ENCODE measurements around the gene RTN4RL1.
"Not testable (repeated sequence)": the region's sequence is repeated elsewhere in the genome, so short reads cannot be mapped to it uniquely, and the experiment has no call there.

The RTN4RL1 gene

DNA sequence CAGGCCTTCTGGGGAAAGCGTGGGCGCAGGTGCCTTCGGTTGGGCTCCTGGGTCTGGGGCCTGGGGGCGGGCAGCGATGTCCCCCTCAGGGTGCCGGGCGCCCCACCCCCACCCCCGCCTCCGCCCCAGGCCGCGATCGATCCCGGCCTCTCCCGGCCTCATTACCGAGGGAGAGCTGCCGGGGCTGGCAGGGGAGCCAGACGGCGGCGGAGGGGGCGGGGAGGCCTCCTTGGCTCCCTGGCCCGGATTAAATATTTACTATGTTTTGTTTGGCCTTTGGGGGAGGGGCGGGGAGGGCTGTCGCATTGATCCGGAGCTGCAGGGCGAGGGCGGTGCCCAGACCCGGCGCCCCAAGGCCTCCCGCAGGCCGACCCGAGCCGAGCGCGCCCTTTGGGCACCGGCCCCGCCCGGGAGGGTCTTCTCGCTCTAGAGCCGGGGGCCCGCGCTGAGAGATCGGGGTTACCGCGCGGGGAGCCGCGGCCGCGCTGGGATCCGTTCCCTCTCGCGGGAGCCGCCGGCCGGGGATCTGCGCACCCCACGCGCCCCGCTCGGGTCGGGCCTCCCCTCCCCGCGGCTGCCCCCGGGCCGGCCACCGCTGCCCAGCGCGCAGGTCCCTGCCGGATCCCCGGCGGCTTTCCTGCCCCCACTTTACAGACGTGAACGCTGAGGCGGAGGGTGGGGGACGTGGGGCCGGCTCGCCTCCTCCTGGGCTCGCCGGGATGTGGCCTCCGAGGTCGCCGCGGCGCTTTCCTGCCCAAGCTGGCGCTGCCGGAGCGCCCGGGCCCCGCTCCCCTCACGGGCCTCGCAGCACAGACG is 27.0 kb downstream of the RTN4RL1 start:
- no peak for DNase-seq

DNA sequence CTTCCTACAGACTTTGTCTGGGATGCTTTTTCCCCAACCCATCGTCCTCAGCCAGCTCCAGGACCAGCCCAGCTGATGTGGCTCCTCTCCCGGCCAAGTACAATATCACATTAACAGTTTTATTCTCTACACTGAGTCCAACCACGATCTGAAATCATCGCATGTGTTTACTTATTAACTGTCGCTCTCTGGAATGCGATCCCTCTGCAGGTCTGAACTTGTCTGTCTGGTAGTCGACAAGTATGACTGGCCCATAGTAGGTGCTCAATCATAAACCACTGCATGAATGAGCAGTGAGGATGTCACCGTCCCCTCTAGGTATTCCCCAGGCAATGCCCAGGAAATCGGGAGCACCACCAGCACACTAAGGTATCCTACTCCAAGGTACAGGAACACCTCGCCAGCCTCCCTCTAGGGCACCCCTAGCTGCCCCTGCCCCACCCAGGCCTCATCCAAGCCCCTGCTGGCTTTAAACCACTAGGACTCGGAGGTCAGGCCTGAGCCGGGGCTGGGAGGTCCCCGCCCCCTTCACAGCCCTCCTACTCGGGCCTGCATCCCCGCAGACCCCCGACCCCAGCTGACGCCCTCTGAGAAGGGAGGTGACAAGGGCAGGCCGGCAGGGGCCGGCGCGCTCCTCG is 27.7 kb downstream of the RTN4RL1 start:
- no peak for DNase-seq

DNA sequence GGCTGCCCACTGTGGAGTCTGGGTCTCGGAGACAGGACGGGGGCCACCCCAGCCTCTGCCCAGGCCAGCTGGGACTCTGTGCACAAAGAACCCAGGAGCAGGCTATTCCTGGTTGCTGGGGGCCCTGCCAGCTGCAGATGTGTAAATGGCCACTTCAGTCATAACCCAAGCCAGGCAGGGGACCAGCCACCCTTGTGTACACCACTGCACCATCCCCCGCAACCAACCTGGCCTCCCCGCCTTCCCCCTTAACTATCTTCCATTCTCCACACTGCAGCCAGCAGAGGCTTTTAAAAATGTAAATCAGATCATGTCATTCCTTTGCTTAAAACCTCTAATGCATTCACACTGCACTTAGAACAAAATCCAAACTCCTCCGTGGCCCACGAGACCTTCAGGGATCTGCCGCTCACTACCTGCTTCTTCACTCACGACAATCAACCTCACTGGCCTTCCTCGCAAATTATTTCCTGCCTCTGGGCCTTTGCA is 28.3 kb downstream of the RTN4RL1 start:
- DNase-seq = no peak

DNA sequence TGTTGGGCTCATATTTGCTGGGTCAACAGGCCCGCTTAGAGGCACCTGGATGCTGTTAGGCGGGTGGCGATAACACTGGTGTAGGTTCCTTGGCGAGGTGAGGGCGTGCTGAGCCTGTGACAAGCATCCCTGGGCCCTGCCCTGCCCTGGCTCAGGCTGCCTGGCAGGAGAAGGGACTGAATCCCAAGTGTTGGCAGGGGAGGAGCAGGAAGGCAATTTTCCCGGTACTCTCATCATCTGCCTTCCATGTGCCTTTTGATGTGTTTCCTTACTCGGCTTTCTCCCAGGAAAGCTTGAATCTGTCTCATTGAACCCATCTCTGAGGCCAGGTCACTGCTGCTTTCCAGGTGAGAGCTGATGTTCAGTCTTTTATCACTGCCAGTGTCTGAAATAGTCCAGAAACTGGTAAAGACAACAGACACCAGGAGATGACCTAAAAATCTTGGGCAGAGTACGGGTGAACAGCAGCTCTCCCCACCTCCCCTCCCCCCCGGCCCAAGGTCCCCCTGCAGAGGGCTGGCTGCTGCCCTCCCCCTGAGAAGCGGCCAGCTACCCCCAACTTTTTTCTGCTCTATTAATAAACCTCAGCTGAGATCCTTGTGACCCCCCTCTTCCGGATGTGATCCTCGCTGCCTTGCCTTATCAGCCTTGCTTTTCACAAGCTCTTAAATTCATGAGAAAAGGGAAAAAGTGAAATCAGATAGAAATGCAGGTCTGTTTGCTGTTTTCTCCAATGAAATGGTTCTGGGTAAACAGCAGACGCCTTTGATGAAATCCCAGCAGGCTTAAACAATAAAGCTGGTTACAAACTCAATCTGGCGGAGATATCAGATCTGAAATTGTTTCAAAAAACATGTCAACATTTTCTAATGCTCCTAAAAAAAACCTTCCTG is 29.0 kb downstream of the RTN4RL1 start:
- DNase-seq = no peak

DNA sequence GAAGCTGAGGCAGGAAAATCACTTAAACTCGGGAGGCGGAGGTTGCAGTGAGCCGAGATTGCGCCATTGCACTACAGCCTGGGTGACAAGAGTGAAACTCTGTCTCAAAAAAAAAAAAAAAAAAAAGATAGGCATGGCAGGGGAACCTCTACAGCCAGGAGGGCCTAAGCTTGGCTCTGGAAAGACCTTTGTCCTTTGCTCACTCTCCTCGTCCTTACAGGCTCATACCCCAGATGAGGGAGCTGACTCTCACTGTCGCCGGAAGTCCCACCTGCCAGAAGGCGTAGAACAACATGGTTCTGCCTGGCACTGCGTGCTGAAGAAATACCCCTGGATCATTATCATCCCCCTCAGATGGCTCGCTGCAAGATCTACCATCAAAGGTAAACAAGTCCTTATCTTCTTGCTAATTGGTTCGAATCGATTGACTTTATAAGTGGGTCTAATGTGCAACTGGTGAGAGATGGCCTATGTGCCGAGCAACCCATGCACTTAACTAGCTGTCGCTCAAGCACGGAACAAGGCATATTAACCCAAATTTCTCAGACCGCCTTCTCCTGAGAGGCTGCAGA is 29.7 kb downstream of the RTN4RL1 start:
- no peak for DNase-seq

DNA sequence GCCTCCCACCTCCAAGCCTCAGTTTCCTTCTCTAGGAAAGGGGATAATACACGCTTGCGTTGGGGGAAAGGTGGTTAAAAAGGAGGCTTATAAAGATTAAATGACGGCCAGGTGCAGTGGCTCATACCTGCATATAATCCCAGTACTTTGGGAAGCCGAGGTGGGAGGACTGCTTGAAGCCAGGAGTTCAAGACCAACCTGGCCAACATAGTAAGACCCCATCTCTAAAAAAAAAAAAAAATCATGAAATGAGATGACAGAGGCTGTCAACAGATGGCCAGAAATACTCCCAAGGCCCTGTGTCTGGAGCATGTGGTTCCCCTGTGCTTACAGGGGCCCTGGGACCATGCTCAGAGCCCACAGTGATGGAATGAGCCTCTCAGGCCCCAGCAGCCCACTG is 30.4 kb downstream of the RTN4RL1 start:
- no peak for DNase-seq

DNA sequence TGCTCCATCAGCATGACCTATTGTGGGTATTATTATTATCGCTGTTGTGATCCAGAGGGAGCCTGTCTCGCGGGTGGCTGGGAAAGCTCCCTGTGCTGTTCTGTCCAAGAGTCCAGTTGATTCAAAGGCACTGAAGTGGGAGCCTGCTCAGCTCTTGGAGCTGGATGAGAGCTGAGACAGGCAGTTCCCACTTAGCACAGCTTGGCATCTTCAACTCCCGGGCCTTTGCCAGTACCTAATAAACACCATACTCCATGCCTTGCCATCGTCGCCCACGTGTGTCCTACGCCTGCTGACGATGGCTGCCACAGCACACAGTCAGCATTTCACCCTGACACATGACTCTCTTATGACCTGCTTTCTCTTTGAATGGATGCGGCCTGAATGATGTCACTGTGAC is 32.6 kb downstream of the RTN4RL1 start:
- DNase-seq = no peak

DNA sequence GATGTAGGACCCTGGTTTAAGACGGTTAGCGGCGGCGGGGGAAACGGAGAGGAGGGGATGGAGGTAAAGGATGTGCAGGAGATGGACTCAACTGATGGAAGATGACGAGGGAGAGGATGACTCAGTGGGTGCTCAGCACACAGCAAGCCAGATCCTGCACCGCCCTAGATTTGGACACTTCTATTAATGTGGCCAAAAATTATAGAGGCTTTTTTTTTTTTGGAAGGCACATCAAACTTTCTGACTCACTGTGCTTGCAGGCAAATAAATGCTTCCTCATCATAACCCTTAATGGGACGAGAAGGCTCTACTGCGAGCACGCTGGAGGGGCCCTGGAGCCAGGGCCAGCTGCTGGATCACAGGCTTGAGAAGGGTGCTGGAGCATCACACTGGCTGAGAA is 36.0 kb downstream of the RTN4RL1 start:
- no peak for DNase-seq

DNA sequence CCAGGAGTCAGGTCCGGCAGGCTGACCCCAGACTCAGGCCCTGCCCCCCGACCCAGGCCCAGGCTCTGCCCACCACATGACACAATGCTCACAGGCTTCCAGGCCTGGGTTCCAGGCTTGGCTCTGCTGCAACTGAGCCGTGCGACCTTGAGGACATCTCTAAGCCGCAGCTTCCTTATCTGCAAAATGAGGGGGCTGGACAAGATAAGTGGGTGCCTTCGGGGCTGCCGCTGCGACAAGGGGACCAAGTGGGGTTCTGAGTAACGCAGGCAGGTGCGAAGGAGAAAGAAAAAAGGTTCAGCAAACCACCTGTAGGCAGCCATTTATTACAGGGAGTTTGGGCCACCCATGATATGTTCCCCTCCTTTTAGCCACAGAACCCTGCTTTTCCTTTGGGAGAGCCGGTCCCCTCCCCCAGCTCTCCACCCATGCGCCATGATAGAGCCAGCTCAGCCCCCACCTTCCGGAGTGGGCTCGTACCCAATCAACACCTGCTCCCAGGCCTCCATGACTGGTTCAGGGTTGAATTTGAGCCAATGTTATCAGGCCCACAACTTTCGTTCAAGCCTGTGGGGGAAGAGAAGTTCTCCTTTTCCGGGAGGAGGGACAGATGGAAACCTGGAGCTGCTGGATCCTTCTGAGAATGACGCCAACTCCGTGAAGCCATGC is 38.2 kb downstream of the RTN4RL1 start:
- no peak for DNase-seq

DNA sequence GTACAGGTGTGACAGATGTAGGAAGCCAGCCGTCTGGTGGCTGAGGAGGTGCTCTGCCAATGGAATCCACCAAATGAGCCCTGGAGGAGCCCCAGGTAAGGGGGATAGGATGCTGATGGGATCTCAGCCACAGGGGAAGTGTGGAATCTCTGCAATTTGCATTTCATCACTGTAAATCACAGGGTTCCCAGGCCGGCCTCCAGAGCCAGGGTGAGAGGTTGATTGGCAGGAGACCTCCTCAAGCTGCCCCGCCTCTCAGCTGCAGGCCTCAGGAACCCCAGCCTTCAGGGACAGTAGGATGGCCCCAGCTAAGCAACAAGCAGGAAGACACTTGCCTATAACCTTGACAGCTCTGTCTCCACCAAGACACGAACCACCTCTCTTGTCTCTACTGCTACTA is 39.4 kb downstream of the RTN4RL1 start:
- no peak for DNase-seq

DNA sequence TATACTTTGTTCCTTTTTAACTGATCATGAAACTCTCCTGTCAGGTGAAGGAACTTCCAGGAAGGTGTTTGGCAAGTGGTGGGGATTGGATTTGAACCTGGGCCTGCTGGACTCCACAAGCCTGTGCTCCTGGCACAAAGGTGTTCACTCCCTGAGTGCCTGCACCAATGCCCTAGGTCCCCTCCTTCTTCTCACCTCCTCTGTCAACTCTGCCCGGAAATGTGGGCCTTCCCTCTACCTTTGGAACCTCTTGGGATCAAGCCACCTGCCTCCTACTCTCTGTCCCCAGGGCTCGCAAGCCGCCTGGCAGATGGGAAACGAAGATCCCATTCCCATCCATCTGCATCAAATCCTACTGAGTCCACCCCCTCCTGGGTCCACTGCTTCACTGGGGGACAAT is 40.0 kb downstream of the RTN4RL1 start:
- no peak for DNase-seq

DNA sequence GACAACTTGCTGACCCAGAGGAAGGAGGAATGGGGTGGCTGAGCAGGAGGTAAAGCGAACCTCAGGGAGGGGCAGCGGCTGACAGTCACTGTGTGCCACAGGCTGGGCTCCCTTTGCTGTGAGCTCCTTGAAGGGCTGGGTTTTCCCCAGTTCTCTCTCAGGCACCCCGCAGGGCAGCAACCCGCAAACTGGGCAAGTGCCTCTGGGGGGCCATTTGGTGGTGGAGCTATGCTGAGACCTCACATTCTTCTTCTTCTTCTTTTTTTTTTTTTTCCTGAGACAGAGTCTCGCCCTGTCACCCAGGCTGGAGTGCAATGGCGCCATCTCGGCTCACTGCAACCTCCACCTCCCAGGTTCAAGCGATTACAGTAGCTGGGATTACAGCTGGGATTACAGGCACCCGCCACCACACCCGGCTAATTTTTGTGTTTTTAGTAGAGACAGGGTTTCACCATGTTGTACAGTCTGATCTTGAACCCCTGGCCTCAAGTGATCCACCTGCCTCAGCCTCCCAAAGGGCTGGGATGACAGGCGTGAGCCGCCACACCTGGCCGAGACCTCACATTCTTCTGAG is 42.3 kb downstream of the RTN4RL1 start:
- not testable (repeated sequence) for DNase-seq

DNA sequence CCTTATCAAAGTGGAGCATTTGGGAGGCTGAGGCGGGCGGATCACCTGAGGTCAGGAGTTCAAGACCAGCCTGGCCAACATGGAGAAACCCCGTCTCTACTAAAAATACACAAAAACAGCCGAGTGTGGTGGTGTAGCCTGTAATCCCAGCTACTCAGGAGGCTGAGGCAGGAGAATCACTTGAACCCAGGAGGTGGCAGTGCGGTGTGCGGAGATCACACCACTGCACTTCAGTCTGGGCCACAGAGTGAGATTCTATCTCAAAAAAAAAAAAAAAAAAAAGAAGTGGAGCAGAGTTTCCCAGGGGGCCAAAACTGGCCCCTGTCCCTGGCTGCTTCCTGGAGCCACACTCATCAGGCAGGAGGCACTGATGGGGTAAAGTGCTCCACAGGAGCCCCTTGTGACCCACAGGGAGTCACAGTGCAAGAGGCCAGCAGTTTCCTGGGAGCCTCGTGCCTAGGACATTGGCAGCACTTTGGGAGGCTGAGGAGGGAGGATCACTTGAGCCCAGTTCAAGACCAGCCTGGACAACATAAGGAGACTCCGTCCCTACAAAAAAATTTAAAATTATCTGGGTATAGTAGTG is 44.4 kb downstream of the RTN4RL1 start:
- no peak for DNase-seq

DNA sequence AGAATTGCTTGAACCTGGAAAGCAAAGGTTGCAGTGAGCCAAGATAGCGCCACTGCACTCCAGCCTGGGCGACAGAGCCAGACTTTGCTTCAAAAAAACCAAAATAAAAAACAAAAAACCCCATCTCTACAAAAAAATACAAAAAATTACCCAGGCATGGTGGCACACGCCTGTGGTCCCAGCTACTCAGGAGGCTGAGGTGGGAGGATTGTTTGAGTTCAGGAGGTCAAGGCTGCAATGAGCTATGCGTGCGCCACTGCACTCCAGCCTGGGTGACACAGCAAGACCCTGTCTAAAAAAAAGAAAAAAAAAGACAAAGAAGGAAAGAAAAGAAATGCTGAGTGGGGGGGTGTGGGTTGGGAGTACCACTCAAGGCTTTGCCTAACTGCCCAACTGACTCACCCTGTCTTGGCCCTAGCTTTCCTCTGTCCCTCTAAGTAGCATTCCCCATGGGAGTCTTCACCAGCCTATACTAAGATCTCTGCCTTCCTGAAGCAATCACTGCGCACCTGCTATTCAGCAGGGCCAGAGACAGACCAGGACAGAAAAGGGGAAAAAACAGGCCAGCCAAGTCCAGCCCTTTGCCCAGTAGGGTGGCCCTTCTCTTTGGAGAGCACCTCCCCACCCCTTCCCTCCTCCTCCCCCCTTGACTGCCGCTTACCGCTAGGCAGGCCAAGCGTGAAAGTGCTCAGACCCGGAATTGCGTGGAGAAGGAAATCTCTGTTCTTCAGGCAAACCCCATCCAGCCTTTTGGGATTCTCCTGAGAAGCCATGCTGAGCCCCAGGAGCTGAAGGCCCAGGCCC is 45.8 kb downstream of the RTN4RL1 start:
- DNase-seq = no peak

DNA sequence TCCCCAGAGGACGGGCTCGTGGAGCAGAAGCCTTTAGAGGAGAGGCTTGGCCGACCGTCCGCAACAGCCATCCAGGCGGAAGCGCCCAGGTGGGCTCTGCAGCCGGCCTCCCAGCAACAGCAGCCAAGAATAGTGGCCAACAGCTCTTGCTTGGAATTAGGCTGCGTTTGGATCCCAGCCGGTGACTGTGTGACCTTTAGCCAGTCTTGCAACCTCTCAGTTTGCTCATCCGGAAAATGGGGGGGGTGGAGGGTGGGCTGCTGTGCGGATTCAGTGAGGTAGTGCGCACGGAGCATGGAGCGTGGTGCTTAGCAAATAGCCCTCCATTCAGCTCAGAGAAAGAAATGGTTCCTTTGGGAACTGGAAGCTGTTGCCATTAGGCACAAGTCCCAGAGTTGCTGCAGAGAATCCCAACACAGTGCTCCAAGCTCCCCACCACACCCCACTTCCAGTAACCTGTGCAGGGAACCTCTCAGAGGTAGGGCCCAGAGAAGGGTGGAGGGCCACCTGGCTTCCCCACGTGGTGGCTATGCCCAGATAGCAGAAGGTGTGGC is 46.7 kb downstream of the RTN4RL1 start:
- DNase-seq = no peak

DNA sequence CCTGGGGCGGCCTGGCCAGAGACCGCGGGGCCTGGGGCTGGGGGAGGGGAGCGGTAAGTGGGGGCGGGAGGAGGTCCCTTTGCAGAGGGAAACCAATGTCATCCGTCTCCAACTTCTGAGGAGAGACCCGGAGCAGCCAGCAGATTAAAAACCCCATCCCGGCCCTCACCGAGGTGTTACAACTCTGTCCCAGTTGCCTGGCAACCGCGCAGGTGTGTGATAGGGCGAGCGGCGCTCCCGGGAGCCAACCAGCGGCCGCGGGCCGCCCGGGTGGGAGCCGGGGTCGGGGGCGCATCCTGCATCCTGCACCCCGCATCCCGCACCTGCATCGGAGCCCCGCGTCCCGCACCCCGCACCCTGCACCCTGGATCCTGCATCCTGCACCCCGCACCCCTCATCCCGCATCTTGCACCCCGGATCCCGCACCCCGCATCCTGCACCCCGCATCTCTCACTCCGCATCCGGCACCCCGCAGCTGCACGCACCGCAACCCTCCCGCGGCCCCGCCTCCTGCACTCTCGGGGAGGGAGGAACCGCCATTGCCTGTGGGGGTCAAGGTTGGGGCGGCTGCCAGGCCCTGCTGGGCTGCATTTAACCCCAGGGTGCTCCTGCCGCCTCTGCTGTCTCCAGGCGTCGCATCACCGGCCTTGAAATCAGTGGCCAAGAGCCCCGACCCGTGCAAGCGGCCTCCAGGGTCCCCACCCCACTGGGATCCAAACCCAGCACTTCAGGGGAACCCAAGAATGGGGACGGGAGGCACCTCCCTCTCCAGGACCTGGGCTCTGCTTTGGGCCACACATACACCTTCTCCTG is 47.3 kb downstream of the RTN4RL1 start:
- no peak for DNase-seq

DNA sequence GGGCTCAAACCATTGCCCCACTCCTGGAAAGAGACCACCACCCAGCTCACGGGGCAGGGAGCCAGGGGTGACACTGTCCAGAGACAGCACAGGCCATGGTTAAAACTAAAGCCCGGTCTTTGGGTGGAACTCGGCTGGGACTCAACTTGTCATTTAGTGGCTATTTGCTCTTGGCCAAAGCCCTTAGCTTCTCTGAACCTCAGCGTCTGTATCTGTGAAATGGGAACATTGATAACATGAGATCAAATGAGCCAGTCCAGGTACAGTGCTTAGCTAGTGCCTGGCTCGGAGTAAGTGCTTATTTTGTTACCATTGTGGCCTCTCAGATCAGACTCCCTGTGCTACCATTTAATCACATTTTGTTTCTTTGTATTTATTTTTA is 48.5 kb downstream of the RTN4RL1 start:
- no peak for DNase-seq

DNA sequence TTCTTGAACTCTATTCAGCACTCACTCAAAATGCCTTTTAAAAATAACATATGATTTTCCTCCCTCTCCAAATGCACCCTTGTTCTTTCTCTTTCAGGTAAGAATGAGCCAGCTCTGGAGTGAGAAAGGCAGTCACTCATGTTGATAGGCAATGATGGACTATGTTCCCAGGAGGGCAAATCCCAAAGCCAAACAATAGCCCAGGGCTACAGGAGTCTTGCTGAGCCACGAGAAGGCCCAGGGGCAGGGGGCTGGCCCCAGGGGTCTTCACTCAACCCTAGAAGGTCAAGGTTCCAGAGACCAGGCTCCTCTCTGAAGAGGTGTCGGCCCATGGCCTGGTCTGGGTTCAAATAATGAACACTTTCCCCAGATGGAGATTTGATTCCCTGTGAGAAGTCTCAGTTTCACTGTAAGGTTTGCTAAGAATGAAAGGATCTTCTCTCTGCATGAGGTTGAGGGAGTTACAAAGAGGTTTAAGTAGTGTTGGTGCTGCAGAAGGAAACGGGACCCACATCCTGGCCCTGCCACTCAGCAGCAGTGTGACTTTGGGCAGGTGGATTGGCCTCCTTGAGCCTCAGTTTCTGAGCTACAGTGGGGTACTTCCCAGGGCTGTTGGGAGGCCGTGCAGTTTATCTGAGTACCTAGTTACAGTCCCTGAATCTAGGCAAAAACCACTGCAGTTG is 49.0 kb downstream of the RTN4RL1 start:
- DNase-seq = no peak

DNA sequence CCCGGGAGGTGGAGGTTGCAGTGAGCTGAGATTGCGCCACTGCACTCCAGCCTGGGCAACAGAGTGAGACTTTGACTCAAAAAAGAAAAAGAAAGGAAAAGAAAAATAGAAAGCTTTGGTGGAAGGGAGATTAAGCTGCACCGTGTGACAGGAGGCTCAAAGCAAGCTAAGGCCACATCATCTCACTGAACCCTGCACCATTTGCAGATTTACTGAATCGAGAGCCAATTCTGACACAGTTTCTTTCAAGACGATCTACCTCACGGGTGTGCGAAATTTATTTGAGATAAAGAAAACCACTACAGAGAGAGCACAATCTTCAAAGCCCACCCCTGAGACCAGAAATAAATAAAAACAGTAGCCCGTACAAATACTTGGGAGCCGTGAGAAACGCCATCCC is 49.6 kb downstream of the RTN4RL1 start:
- no peak for DNase-seq
